ENCODE measurements around the gene IPMK.

Gene IPMK

DNA sequence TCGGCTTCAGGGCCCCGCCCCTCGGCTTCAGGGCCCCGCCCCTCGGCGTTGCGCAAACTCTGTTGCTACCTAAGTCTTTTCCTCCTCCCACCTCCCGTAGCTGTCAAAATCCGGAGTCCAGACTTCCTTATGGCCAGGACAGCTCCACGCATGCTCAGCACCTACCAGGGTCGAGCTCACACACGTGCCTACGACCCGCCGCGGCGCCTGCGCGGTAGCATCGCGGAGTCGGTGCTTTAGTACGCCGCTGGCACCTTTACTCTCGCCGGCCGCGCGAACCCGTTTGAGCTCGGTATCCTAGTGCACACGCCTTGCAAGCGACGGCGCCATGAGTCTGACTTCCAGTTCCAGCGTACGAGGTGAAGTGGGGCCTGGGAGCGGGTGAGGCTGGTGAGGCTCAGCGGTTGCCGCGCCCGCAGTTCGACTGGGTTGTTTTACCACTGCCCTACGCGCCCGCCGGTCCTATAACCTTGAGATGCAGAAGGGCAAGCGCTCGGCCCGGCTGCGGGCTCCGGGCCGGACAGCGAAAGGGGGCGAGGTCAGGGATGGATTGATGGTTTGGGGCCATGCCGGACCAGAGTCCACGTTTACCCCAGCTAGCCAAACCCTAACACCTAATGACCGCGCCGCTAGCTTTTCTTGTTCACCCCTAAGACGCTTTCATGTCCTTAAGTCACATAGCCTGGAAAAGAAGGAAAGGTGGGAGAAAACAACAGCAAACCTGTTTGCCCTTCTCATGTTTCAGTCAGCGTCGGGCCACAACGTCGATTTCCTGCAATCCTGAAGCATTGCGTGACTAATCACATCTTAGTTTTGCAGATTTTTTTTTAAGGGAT is 1.5 kb upstream of the IPMK start, which contains the start of gene CISD1 (continued):
- no peak for TF ChIP-seq ZNF518A (tag by site-specific recombination; conservative IDR thresholded peaks at IDR 0.05; ENCODE audit: low read depth)
- TF ChIP-seq, protein P1, sequence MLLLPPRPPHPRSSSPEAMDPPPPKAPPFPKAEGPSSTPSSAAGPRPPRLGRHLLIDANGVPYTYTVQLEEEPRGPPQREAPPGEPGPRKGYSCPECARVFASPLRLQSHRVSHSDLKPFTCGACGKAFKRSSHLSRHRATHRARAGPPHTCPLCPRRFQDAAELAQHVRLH (tag by site-specific recombination; IDR thresholded peaks at IDR 0.05): peak; percentile 97
- TF ChIP-seq SALL2 (tag by site-specific recombination; IDR thresholded peaks at IDR 0.05; ENCODE audit: borderline replicate concordance): no peak
- TF ChIP-seq YY1 (tag by site-specific recombination; IDR thresholded peaks at IDR 0.05): peak; percentile 78
- TF ChIP-seq ZNF341 (tag by site-specific recombination; IDR thresholded peaks at IDR 0.05; ENCODE audit: low read depth): peak; percentile 40
- peak; percentile 92 for TF ChIP-seq PRDM1 (tag by site-specific recombination; IDR thresholded peaks at IDR 0.05)
- TF ChIP-seq HOXC10 (CRISPR knock-in tag; IDR thresholded peaks at IDR 0.05): no peak
- TF ChIP-seq ZNF521 (tag by site-specific recombination; IDR thresholded peaks at IDR 0.05): no peak
- 0 out of 2 replicates have a peak, but pooled peaks have one; percentile 35 for TF ChIP-seq ZBTB7A (tag by site-specific recombination; IDR thresholded peaks at IDR 0.05; ENCODE audit: low read depth)
- TF ChIP-seq, protein P2, sequence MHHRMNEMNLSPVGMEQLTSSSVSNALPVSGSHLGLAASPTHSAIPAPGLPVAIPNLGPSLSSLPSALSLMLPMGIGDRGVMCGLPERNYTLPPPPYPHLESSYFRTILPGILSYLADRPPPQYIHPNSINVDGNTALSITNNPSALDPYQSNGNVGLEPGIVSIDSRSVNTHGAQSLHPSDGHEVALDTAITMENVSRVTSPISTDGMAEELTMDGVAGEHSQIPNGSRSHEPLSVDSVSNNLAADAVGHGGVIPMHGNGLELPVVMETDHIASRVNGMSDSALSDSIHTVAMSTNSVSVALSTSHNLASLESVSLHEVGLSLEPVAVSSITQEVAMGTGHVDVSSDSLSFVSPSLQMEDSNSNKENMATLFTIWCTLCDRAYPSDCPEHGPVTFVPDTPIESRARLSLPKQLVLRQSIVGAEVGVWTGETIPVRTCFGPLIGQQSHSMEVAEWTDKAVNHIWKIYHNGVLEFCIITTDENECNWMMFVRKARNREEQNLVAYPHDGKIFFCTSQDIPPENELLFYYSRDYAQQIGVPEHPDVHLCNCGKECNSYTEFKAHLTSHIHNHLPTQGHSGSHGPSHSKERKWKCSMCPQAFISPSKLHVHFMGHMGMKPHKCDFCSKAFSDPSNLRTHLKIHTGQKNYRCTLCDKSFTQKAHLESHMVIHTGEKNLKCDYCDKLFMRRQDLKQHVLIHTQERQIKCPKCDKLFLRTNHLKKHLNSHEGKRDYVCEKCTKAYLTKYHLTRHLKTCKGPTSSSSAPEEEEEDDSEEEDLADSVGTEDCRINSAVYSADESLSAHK (tag by site-specific recombination; IDR thresholded peaks at IDR 0.05): peak; percentile 6; the same call in 1 of the 2 replicates
- no peak; the same call in 1 of the 2 replicates for TF ChIP-seq GLIS1 (tag by site-specific recombination; IDR thresholded peaks at IDR 0.05)
- no peak for TF ChIP-seq ZNF513 (tag by site-specific recombination; IDR thresholded peaks at IDR 0.05)
- TF ChIP-seq ZNF214 (tag by site-specific recombination; IDR thresholded peaks at IDR 0.05; ENCODE audit: borderline replicate concordance): no peak
- TF ChIP-seq GLI4 (tag by site-specific recombination; IDR thresholded peaks at IDR 0.05): no peak
- no peak for TF ChIP-seq ZNF324 (tag by site-specific recombination; IDR thresholded peaks at IDR 0.05)
- TF ChIP-seq REPIN1 (tag by site-specific recombination; IDR thresholded peaks at IDR 0.05; ENCODE audit: low read depth): no peak
- peak; percentile 76; the same call in 1 of the 2 replicates for TF ChIP-seq BCL11B (tag by site-specific recombination; IDR thresholded peaks at IDR 0.05; ENCODE audit: low read depth)
- no peak for TF ChIP-seq ZNF777 (tag by site-specific recombination; IDR thresholded peaks at IDR 0.05; ENCODE audit: borderline replicate concordance)
- peak; percentile 46; the same call in 1 of the 2 replicates for TF ChIP-seq SP7 (tag by site-specific recombination; IDR thresholded peaks at IDR 0.05)
- TF ChIP-seq ZNF791 (tag by site-specific recombination; IDR thresholded peaks at IDR 0.05): no peak
- TF ChIP-seq KLF10 (tag by site-specific recombination; IDR thresholded peaks at IDR 0.05): 0 out of 2 replicates have a peak, but pooled peaks have one; percentile 31
- TF ChIP-seq PRDM10 (tag by site-specific recombination; IDR thresholded peaks at IDR 0.05): no peak
- no peak for TF ChIP-seq ZNF549 (tag by site-specific recombination; IDR thresholded peaks at IDR 0.05)
- TF ChIP-seq IKZF3 (tag by site-specific recombination; IDR thresholded peaks at IDR 0.05): peak; percentile 69
- peak; percentile 84 for TF ChIP-seq ZFP37 (tag by site-specific recombination; IDR thresholded peaks at IDR 0.05)
- no peak for TF ChIP-seq ZNF138 (tag by site-specific recombination; IDR thresholded peaks at IDR 0.05; ENCODE audit: borderline replicate concordance)
- no peak for TF ChIP-seq ZSCAN16 (tag by site-specific recombination; IDR thresholded peaks at IDR 0.05)

All from HEK293 (cell line).